NB4 (cell line): ENCODE measurements around the gene L3MBTL3.

Experiments used
- DNase-seq: peaks from one replicate; pipeline ENCODE4 v3.0.0; 2010; ENCODE audit warnings: low read depth
- H3K4me3 ChIP-seq: one replicate; pipeline ENCODE4 v1.5.1; 2011; ENCODE audit warnings: mild to moderate bottlenecking, low read depth, low read length, moderate library complexity
- CTCF ChIP-seq: IDR thresholded peaks from one replicate; pipeline ENCODE4 v1.5.1; 2012; ENCODE audit warnings: low read depth, low read length
- MAX ChIP-seq: IDR thresholded peaks from 2 replicates; pipeline ENCODE4 v1.6.1; 2011; ENCODE audit warnings: low read depth, low read length
- MYC ChIP-seq: IDR thresholded peaks from 2 replicates; pipeline ENCODE4 v1.6.1; 2011; ENCODE audit warnings: low read depth, low read length
- POLR2A ChIP-seq: IDR thresholded peaks from 2 replicates; pipeline ENCODE4 v1.6.1; 2011; ENCODE audit warnings: mild to moderate bottlenecking; ENCODE audit not compliant: insufficient read length; ENCODE audit errors: extremely low read depth

The L3MBTL3 gene

GRCh38 chr6:130054725-130055124 lies 36.3 kb downstream of the L3MBTL3 start:
- DNase-seq = no peak
- no peak overlapping the region for H3K4me3 ChIP-seq
- no peak for TF ChIP-seq MYC

- TF ChIP-seq CTCF = no peak
- no peak for TF ChIP-seq POLR2A
- TF ChIP-seq MAX = no peak
- H3K4me3 ChIP-seq = no peak overlapping the region
- DNase-seq = no peak
These were observed 36.9 kb downstream of the L3MBTL3 start for GRCh38 chr6:130055271-130055670.

- DNase-seq = no peak
- TF ChIP-seq MAX = no peak
- TF ChIP-seq CTCF = no peak
- TF ChIP-seq POLR2A = no peak
- no peak for TF ChIP-seq MYC
- no peak overlapping the region for H3K4me3 ChIP-seq
These were observed 39.1 kb downstream of the L3MBTL3 start for GRCh38 chr6:130057495-130057894.

- DNase-seq = no peak
- H3K4me3 ChIP-seq = no peak overlapping the region
- TF ChIP-seq MAX = no peak
- TF ChIP-seq CTCF = no peak
- TF ChIP-seq POLR2A = no peak
- TF ChIP-seq MYC = no peak
These were observed 45.4 kb downstream of the L3MBTL3 start for GRCh38 chr6:130063806-130064205.

GRCh38 chr6:130065609-130066156 lies 47.3 kb downstream of the L3MBTL3 start:
- TF ChIP-seq POLR2A (no peak), CTCF (no peak), MAX (no peak), MYC (no peak)
- no peak for DNase-seq
- no peak overlapping the region for H3K4me3 ChIP-seq

- no peak overlapping the region for H3K4me3 ChIP-seq
- DNase-seq = no peak
- TF ChIP-seq MYC (no peak), CTCF (no peak), POLR2A (no peak), MAX (no peak)
These were observed 51.1 kb downstream of the L3MBTL3 start for GRCh38 chr6:130069485-130069884.
